ENCODE data around the gene TRMT112. TPM values are rescaled to one million over a fixed set of nuclear protein-coding genes. Genes with fewer than 3 reads are reported as not detected.
A peak's percentile ranks its signal among the peaks of the same experiment; 100 is the strongest.

Gene TRMT112
- total and polyA plus RNA-seq, 8 donors = 50.8 to 337 (median 160) TPM

GRCh38 chr11:64305691-64306562, 11.4 kb downstream of the TRMT112 start:
- no peaks in the 10 kb centered on the region for H3K9me3 ChIP-seq
- intact Hi-C loops (cut with DNase I; ENCODE audit: low total_unique reads) = no loop called here
- TF ChIP-seq POLR2AphosphoS5 (IDR thresholded peaks at IDR 0.05) = peak in 2 of 3 donors; percentile 74 to 89
- no peak for TF ChIP-seq EP300 (IDR thresholded peaks at IDR 0.05)
- TF ChIP-seq, protein P1, sequence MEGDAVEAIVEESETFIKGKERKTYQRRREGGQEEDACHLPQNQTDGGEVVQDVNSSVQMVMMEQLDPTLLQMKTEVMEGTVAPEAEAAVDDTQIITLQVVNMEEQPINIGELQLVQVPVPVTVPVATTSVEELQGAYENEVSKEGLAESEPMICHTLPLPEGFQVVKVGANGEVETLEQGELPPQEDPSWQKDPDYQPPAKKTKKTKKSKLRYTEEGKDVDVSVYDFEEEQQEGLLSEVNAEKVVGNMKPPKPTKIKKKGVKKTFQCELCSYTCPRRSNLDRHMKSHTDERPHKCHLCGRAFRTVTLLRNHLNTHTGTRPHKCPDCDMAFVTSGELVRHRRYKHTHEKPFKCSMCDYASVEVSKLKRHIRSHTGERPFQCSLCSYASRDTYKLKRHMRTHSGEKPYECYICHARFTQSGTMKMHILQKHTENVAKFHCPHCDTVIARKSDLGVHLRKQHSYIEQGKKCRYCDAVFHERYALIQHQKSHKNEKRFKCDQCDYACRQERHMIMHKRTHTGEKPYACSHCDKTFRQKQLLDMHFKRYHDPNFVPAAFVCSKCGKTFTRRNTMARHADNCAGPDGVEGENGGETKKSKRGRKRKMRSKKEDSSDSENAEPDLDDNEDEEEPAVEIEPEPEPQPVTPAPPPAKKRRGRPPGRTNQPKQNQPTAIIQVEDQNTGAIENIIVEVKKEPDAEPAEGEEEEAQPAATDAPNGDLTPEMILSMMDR (IDR thresholded peaks at IDR 0.05) = peak in 1 of 7 experiments; percentile 22
- TF ChIP-seq POLR2A (IDR thresholded peaks at IDR 0.05) = no peak

GRCh38 chr11:64305075-64305690, 12.2 kb downstream of the TRMT112 start, which contains the start of gene ESRRA:
TSS of gene ESRRA (plus strand) at chr11:64305524. CDS start at chr11:64307180, 1,656 bp downstream.
- peaks cover 3 to 35% (median 6%) of the 10 kb centered on the region in 3 donors for H3K27me3 ChIP-seq
- peaks cover 0 to 14% (median 7%) of the 10 kb centered on the region in 4 donors for H3K36me3 ChIP-seq
- TF ChIP-seq EP300 (IDR thresholded peaks at IDR 0.05) (no peak), POLR2AphosphoS5 (IDR thresholded peaks at IDR 0.05) (peak; percentile 41 to 87 (median 84)), POLR2A (IDR thresholded peaks at IDR 0.05) (no peak)
- TF ChIP-seq, protein P1 (IDR thresholded peaks at IDR 0.05) = no peak
- peaks cover 37 to 47% (median 44%) of the 10 kb centered on the region in 4 donors for H3K4me1 ChIP-seq
- no peaks in the 10 kb centered on the region for H3K9me3 ChIP-seq
- H3K4me3 ChIP-seq = peak within 1 kb of the TSS; percentile 64 to 82 (median 76)
- intact Hi-C loops (cut with DNase I; ENCODE audit: low total_unique reads) = no loop called here
- DNase-seq = peak; percentile 100
- H3K27ac ChIP-seq = peak within 1 kb of the TSS; percentile 95 to 97 (median 96)
- WGBS, 5 donors = 0 to 1% (median 1%) methylated on average over 21 to 81 of the region's 81 CpGs

More at GRCh38 chr11:64305691-64306562, 11.4 kb downstream of the TRMT112 start:
- Histone ChIP-seq H3K36me3 (peaks cover 0 to 14% (median 9%) of the 10 kb centered on the region in 4 donors), H3K27me3 (peaks cover 0 to 28% (median 0%) of the 10 kb centered on the region in 3 donors), H3K4me1 (peaks cover 30 to 45% (median 39%) of the 10 kb centered on the region in 4 donors), H3K4me3 (peak overlapping the region; percentile 64 to 82 (median 76)), H3K27ac (peak overlapping the region; percentile 95 to 97 (median 96))
- peak; percentile 86 to 89 for DNase-seq
- WGBS, 5 donors = 1 to 2% (median 1%) methylated on average over 26 to 71 of the region's 71 CpGs

GRCh38 chr11:64304316-64305072, 12.9 kb downstream of the TRMT112 start:
- H3K9me3 ChIP-seq = no peaks in the 10 kb centered on the region
- DNase-seq = peak; percentile 96 to 97
- H3K4me3 ChIP-seq = peak overlapping the region; percentile 64 to 82 (median 76)
- WGBS, 5 donors = 0 to 1% (median 0%) methylated on average over 37 to 46 of the region's 46 CpGs
- peaks cover 44 to 54% (median 51%) of the 10 kb centered on the region in 4 donors for H3K4me1 ChIP-seq
- H3K27ac ChIP-seq = peak overlapping the region; percentile 95 to 97 (median 96)
- H3K36me3 ChIP-seq = peaks cover 0 to 14% (median 7%) of the 10 kb centered on the region in 4 donors
- intact Hi-C loops (cut with DNase I; ENCODE audit: low total_unique reads) = no loop called here
- TF ChIP-seq POLR2AphosphoS5 (IDR thresholded peaks at IDR 0.05) (peak in 1 of 3 donors; percentile 76), POLR2A (IDR thresholded peaks at IDR 0.05) (no peak), EP300 (IDR thresholded peaks at IDR 0.05) (no peak)
- TF ChIP-seq, protein P1 (IDR thresholded peaks at IDR 0.05) = peak in 6 of 7 experiments; percentile 28 to 96 (median 88)
- H3K27me3 ChIP-seq = peaks cover 3 to 42% (median 13%) of the 10 kb centered on the region in 3 donors

Measured in stomach (tissue), 9 donors.